Heart left ventricle (tissue), 13 donors: ENCODE results near the gene PCOLCE2.

Experiments
- CTCF ChIP-seq, 12 donors: fragments of 200-600 bp; sonication (generic) in 4 of 12; IDR thresholded peaks; one replicate each; pipeline versions ENCODE4 v1.5.0 to v1.8.0; 2018 to 2022; ENCODE audit warnings: antibody characterized with exemption in 12 of 12, mild to moderate bottlenecking in 5 of 12
- POLR2A ChIP-seq, 2 donors: fragments of 450-650 bp; IDR thresholded peaks; one replicate each; pipeline ENCODE4 v1.6.1; 2017; ENCODE audit warnings: antibody characterized with exemption in 2 of 2, mild to moderate bottlenecking in 2 of 2, moderate library complexity in 2 of 2
- donor health status: ischemic (EF 13 %, LVEDD 7.1; RV severe dilation, severe dysfunction).
- donor health status: DM: no; HTN: yes; CAD: no.
- donor health status: DM: no; HTN: no; CAD: no.
- donor health status: ischemic (EF 25% LVEDD 6.9; RV normal size, moderate dysfunction).
- donor health status: ischemic (EF 25% LVEDD 5.7; RV mildly dilated, moderate dysfunction).
- donor health status: ischemic (EF 35%, LVEDD 5.7; RV mildly dilated, moderate dysfunction).
- donor health status: nonischemic (EF 11% LVEDD 7.7; RV severe dilation, severe dysfunction).
- donor health status: DM: yes; HTN: yes; CAD: no.
- donor health status: PGD.
- donor health status: ischemic (EF 29% LVEDD 5.4; RV normal size, mild dysfunction).
- donor health status: nonischemic (EF 23%, LVEDD 6.1; RV moderate dilation, normal function).

- TF ChIP-seq CTCF (IDR thresholded peaks at IDR 0.05) (no peak), POLR2A (IDR thresholded peaks at IDR 0.05) (no peak)
Observed at GRCh38 chr3:142846779-142847577, 41.9 kb downstream of the PCOLCE2 start.
